Activated CD4-positive, alpha-beta T cell treated with anti-CD3 and anti-CD28 coated beads, Interleukin-2, amount 50 U/mL, for 24 hours (primary cell): Measurements from ENCODE around the gene DEK.
"Not testable (repeated sequence)": the region's sequence is repeated elsewhere in the genome, so short reads cannot be mapped to it uniquely, and the experiment has no call there.

Experiments
- DNase-seq, 2 donors: peaks; one replicate each; pipeline ENCODE4 v3.0.0-alpha.2; 2020; ENCODE audit warnings: low read depth in 1 of 2, low spot score in 1 of 2

DEK gene

DNA sequence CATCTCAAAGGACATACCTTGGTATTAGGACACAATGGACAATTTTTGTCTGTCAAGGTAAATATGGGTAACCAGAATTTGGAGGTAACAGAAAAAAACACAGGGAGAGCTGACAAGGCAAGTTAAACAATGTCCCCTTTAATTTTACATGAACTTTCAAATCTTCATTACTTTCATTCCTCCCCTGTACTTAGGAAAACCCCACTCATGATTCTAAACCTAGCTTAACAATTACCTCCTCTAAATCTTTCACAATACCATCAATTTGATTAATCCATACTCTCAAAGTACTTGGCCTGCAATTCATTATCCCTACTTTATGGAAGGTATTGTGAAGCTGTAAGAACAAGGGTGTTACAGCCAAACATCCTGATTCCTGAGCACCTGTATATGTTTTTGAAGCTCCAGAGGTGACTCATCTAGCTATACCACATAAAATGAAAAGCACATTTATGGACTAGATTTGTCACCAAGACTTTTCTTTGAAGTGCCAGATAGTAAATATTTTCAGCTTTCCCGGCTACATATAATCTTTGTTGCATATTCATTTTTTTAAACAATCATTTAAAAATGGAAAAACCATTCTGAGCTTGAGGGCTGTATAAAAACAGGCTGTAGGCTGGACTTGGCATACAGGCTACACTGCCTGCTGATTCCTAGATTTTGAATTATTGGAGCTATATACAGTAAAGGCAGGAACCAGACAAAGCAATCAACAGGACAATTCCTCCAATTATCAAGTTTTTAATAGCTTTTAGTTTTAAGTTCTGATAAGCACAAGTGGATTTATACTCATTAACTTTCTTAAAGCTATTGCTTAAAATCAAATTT, 22.9 kb downstream of the DEK start:
- no peak for DNase-seq

DNA sequence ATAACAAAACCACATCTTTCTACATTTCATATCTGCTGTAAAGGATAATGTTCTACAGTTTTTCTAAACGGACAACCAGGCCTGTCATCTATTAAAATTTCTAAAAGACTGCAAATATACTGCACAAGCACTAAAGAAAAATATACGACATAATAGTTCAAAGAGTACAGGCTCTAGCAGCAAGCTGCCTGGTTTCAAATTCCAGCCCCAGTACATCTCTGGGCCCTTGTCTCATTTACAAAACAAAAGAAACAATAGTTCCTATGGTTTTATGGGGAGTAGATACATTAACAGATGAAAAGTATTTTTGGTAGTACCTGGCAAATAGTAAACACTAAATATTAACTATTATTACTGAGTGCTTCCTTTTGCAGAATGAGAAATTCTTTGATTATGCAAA, 24.1 kb downstream of the DEK start:
- DNase-seq: no peak

DNA sequence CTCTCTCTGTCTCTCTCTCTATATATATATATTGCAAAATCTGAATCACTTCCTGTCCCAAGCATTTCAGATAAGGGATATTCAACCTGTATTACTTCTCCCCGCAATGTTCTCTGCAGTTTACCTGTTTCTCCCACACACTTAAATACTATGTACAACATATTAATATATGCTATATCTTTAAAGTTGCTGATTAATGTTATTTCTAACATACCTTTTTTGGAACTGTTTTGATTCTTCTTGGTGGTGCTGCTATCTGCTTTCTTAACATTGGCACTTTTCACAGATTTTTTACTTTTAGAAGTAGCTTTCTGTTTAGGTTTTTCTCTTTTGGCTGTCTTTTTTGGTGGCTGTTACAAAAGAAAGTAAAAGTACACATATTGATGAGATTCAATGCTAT, 27.2 kb downstream of the DEK start:
- no peak for DNase-seq

- no peak for DNase-seq
Observed at GRCh38 chr6:18235524-18235923, 28.8 kb downstream of the DEK start.

DNA sequence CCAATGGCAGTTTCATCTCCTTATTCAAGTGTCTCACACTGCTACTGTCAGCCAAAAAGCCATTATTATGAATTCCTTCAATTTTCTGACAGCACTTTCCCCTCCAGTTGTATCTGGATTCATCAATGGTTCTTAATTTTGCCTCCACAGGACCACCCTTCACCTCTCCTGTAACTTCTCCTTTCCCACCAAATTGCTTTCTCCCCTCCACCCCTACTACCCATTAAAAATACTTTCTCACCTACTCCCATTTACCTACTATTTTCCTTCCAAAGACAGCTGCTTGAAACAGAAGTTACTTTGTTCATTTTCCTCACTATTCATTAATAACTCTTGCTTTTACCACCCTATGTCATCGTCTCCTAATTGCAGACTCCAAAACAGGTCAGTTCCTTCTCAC, 29.8 kb downstream of the DEK start:
- no peak for DNase-seq

GRCh38 chr6:18233770-18234169, 30.6 kb downstream of the DEK start:
- DNase-seq: not testable (repeated sequence)

- not testable (repeated sequence) for DNase-seq
Observed at GRCh38 chr6:18231856-18232255, 32.5 kb downstream of the DEK start.

DNA sequence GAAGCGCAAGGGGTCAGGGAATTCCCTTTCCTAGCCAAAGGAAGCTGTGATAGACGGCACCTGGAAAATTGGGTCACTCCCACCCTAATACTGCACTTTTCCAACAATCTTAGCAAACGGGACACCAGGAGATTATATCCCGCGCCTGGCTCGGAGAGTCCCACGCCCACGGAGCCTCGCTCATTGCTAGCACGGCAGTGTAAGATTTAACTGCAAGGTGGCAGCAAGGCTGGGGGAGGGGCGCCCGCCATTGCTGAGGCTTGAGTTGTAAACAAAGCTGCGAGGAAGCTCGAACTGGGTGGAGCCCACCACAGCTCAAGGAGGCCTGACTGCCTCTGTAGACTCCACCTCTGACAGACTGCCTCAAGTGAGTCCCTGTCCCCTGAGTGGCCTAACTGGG, 35.7 kb downstream of the DEK start:
- DNase-seq: not testable (repeated sequence)

- not testable (repeated sequence) for DNase-seq
Observed at GRCh38 chr6:18227166-18227565, 37.2 kb downstream of the DEK start.

DNA sequence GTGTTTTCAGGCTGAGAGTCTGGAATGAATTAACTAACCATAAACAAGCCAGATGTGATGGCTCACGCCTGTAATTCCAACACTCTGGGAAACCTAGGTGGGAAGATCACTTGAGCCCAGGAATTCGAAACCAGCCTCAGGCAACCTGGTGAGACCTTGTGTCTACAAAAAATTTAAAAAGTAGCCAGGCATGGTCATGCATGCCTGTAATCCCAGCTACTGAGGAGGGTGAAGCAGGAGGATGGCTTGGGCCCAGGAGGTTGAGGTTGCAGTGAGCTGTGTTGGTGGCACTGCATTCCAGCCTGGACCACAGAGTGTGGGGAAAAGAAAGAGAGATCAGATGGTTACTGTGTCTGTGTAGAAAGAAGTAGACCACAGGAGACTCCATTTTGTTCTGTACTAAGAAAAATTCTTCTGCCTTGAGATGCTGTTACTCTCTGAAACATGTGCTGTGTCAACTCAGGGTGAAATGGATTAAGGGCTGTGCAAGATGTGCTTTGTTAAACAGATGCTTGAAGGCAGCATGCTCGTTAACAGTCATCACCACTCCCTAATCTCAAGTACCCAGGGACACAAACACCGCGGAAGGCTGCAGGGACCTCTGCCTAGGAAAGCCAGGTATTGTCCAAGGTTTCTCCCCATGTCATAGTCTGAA, 37.8 kb downstream of the DEK start:
- not testable (repeated sequence) for DNase-seq

DNA sequence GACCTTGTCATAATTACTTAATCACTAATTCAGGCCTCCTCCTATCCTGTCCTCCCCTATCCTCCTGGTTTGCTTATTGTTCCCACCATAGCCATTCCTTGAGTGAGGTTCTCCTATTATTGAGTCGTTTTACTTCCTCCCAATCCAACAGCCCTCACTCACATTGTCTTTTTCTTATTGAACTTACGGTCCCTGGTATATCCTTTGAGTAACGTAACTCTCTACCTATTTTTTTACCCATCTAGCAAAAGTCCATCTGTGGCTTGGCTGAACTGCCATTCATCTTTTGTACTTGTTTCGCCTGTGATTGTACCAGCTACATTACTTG, 43.1 kb downstream of the DEK start:
- DNase-seq: no peak

DNA sequence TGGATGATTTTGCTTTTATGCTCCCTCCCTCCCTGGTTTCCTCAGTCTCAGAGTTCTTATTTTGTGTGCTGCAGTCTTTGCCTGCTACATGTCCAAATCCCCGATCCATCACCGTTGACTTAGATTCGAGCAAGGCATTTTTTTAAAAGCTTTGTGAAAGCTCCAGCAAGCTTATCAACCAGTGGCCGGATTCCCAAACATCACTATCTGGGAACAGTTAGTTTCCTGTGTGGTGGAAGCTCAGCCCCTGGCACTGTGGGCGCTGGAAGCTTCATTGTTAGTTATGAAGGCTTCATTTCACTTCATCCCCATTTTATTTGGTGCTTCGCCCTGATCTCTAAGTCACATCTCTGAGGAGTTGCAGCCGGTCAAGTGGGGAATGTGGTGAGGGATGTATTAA, 44.7 kb downstream of the DEK start:
- no peak for DNase-seq

- DNase-seq: no peak
Observed at GRCh38 chr6:18218233-18218632, 46.1 kb downstream of the DEK start.

DNA sequence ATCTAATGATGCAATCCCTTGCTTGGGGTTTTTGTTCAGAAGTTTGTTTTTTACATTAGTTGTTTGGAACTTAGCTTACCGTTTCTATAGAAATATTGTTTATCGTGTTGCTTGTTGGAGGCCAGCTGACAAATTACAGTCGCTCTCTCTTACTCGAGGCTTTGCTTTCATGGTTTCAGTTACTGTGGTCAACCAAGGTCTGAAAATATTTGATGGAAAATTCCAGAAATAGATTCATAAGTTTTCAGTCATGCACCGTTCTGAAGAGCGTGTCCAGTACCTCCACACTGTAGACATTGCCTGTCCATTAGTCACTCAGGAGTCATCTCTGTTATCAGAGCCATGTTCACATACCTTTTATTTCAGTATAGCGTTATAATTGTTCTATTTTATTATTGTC, 47.9 kb downstream of the DEK start:
- no peak for DNase-seq

GRCh38 chr6:18215436-18215835, 48.9 kb downstream of the DEK start:
- DNase-seq: no peak

GRCh38 chr6:18214003-18214402, 50.3 kb downstream of the DEK start:
- DNase-seq: no peak

DNA sequence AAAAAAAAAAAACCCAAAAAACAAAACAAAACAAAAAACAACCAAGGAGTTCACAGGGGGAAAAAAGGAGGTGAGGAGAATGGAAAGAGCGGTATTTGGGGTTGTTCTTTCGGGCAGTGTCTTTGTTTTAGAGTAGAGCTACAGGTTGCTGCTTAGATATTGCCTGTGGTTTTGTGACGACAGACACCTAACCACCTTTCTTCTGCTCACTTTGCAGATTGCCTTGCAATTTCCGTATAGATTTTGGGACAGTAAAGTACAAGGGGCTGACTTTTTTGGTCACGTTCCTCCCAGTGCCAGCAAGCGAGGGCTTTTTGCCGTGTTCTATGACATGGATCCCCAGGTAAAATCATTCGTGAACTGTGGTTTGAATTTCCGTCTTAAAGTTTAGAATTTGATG, 50.9 kb downstream of the DEK start:
- no peak for DNase-seq

- no peak for DNase-seq
Observed at GRCh38 chr6:18212231-18212630, 52.1 kb downstream of the DEK start.

DNA sequence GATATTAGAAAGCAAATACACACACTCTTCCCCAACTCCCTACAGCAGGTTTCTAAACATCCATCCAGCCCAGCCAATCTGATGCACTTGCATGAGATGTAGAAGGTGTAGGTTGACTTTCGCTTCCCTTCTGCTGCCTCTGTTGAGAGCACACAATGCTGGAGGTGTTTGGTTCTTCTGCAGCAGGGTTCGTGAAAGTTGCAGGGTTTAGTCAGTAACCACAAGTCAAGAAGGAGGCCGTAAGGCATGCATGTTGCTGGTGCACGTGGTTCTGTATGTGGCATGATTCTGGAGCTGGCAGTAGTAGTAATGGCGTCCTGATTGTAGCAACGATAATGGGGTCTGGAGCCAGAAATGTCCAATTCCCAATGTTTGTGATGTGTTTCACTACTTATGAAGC, 53.0 kb downstream of the DEK start:
- DNase-seq: no peak

- DNase-seq: no peak
Observed at GRCh38 chr6:18210707-18211106, 53.6 kb downstream of the DEK start.

DNA sequence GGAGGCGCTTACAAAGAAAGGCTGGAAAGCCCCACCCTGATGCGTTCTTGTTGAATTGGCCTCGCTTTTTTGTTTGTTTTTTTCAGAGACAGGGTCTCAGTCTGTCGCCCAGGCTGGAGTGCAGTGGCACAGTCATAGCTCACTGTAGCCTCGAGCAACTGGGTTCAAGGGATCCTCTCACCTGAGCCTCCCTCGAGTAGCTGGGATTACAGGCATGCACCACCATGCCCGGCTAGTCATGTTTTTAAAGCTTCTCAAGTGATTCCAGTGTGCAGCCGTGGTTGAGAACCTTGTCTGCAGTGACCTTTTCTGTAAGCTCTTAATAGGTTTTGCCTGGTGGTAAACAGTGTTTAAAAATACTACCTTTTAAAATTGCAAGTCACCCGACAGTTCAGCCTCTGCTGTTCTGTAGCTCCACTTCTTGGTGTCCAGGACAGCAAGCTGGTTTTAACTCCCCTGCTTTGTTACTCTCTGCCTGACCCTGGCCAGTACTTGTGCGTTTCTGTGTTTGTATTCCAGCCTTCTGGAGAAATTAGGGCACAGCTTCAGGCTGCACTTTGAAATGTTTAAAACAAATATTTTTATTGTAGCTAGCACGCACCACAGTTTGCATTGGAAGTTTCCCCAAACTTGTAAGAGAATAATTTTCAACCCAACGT, 54.7 kb downstream of the DEK start:
- no peak for DNase-seq

DNA sequence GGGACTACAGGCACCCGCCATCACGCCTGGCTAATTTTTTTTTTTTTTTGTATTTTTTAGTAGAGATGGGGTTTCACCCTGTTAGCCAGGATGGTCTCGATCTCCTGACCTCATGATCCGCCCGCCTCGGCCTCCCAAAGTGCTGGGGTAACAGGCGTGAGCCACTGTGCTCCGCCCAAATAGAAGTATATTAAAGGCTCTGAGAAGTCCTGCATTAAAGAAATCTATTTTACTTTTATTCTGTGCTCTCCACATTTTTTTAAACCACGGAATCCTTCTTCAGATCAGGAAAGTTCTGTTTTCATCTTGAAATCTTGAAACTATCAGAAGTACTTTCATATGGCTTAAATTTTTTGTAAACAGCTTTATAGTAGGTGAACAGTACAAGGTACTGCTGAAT, 55.6 kb downstream of the DEK start:
- not testable (repeated sequence) for DNase-seq
